ENCODE results near the gene SH3GLB1.

The SH3GLB1 gene

GRCh38 chr1:86703696-86704457 is 499 bp upstream of the SH3GLB1 start:
- Histone ChIP-seq H3K4me1 (ENCODE audit: low read depth, poor library complexity, severe bottlenecking) (peaks cover 25% of the 10 kb centered on the region), H4K20me1 (ENCODE audit: insufficient read depth) (no peaks in the 10 kb centered on the region), H3K79me2 (ENCODE audit: insufficient read depth, low read depth) (peaks cover 35% of the 10 kb centered on the region), H3K36me3 (ENCODE audit: insufficient read depth) (no peaks in the 10 kb centered on the region), H3K9ac (peak overlapping the region; percentile 79; the same call in 1 of the 2 replicates), H3K4me3 (IDR thresholded peaks at IDR 0.05; ENCODE audit: insufficient read depth, low read depth, low read length) (no peak overlapping the region), H3K4me2 (no peak overlapping the region; the same call in 1 of the 2 replicates), H2AFZ (ENCODE audit: low read depth) (peak overlapping the region; percentile 85), H3K27me3 (ENCODE audit: insufficient read depth, low read depth) (no peaks in the 10 kb centered on the region), H3K27ac (no peak overlapping the region; the same call in 1 of the 2 replicates)
- no peak for TF ChIP-seq CTCF (conservative IDR thresholded peaks at IDR 0.05; ENCODE audit: low read depth, low read length)

- H3K4me3 ChIP-seq (IDR thresholded peaks at IDR 0.05; ENCODE audit: insufficient read depth, low read depth, low read length), result no peak overlapping the region
- H3K79me2 ChIP-seq (ENCODE audit: insufficient read depth, low read depth), result peaks cover 45% of the 10 kb centered on the region
- H3K9ac ChIP-seq, result peak overlapping the region; percentile 79
- no peaks in the 10 kb centered on the region for H4K20me1 ChIP-seq (ENCODE audit: insufficient read depth)
- H2AFZ ChIP-seq (ENCODE audit: low read depth), result peak overlapping the region; percentile 85; the same call in 1 of the 2 replicates
- H3K36me3 ChIP-seq (ENCODE audit: insufficient read depth), result no peaks in the 10 kb centered on the region
- peak overlapping the region; percentile 59 for H3K4me2 ChIP-seq
- peak overlapping the region; percentile 87 for H3K27ac ChIP-seq
- H3K27me3 ChIP-seq (ENCODE audit: insufficient read depth, low read depth), result no peaks in the 10 kb centered on the region
- peaks cover 28% of the 10 kb centered on the region for H3K4me1 ChIP-seq (ENCODE audit: low read depth, poor library complexity, severe bottlenecking)
- no peak for TF ChIP-seq CTCF (conservative IDR thresholded peaks at IDR 0.05; ENCODE audit: low read depth, low read length)
Measured at GRCh38 chr1:86704972-86705664, 742 bp downstream of the SH3GLB1 start.

- peak overlapping the region; percentile 79 for H3K9ac ChIP-seq
- peak overlapping the region; percentile 59 for H3K4me2 ChIP-seq
- no peak overlapping the region for H3K4me3 ChIP-seq (IDR thresholded peaks at IDR 0.05; ENCODE audit: insufficient read depth, low read depth, low read length)
- peaks cover 28% of the 10 kb centered on the region for H3K4me1 ChIP-seq (ENCODE audit: low read depth, poor library complexity, severe bottlenecking)
- peak overlapping the region; percentile 87 for H3K27ac ChIP-seq
- TF ChIP-seq CTCF (conservative IDR thresholded peaks at IDR 0.05; ENCODE audit: low read depth, low read length), result no peak
- H3K27me3 ChIP-seq (ENCODE audit: insufficient read depth, low read depth), result no peaks in the 10 kb centered on the region
- no peaks in the 10 kb centered on the region for H4K20me1 ChIP-seq (ENCODE audit: insufficient read depth)
- H2AFZ ChIP-seq (ENCODE audit: low read depth), result peak overlapping the region; percentile 85; the same call in 1 of the 2 replicates
- H3K79me2 ChIP-seq (ENCODE audit: insufficient read depth, low read depth), result peaks cover 49% of the 10 kb centered on the region
- H3K36me3 ChIP-seq (ENCODE audit: insufficient read depth), result no peaks in the 10 kb centered on the region
Measured at GRCh38 chr1:86705665-86705985, 1.2 kb downstream of the SH3GLB1 start.

GRCh38 chr1:86706018-86706635 is 1.8 kb downstream of the SH3GLB1 start:
- TF ChIP-seq CTCF (conservative IDR thresholded peaks at IDR 0.05; ENCODE audit: low read depth, low read length), result no peak
- Histone ChIP-seq H3K79me2 (ENCODE audit: insufficient read depth, low read depth) (peaks cover 49% of the 10 kb centered on the region), H3K27me3 (ENCODE audit: insufficient read depth, low read depth) (no peaks in the 10 kb centered on the region), H3K4me1 (ENCODE audit: low read depth, poor library complexity, severe bottlenecking) (peaks cover 28% of the 10 kb centered on the region), H3K36me3 (ENCODE audit: insufficient read depth) (no peaks in the 10 kb centered on the region), H3K4me3 (IDR thresholded peaks at IDR 0.05; ENCODE audit: insufficient read depth, low read depth, low read length) (no peak overlapping the region), H2AFZ (ENCODE audit: low read depth) (no peak overlapping the region), H3K27ac (peak overlapping the region; percentile 87), H3K9ac (peak overlapping the region; percentile 79; the same call in 1 of the 2 replicates), H4K20me1 (ENCODE audit: insufficient read depth) (no peaks in the 10 kb centered on the region), H3K4me2 (peak overlapping the region; percentile 59)
